NOMO-1 (cell line): ENCODE data around the gene EEF1AKMT3.

Experiments
- DNase-seq, 2 experiments: peaks; one replicate each; lab custom pipeline; 2025; ENCODE audit not compliant: unreplicated experiment in 2 of 2; lab: John Stamatoyannopoulos, UW

Gene EEF1AKMT3

DNA sequence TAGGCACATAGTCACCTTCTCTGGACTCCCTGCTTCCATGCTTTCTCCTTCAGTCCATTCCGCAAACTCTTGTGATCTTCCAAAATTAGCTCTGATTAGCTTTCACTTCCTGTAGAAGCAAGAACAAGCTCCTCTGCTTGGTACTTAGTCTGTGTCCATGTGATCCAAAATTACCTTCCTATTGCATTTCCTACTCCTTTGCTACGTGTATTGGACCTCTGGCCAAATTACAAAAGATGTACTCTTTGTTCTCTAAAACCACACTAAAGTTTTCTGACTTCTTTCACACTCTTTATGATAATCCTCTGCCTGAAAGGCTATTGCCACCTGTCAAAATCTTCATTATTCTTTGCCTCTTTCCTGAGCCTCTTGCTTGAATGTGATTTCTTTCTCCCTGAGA lies 9.4 kb downstream of the EEF1AKMT3 start:
- peak in 1 of 2 experiments; percentile 46 for DNase-seq

DNA sequence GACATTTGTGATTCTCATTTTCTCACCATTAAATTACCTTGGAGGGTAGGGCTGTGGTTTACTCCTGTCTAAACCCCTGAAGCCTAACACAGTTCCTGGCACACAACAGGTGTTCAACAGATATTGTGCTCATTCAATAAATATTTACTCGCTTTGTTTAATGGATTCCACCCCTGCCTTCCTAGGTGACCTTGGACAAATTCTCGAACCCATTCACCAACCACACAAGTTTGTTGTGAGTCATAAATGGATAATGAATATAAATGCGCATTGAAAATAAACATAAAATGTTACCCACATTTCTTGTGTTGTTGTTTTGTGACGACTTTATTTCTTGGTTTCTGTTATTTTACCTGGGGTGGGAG lies 9.8 kb downstream of the EEF1AKMT3 start:
- no peak for DNase-seq

DNA sequence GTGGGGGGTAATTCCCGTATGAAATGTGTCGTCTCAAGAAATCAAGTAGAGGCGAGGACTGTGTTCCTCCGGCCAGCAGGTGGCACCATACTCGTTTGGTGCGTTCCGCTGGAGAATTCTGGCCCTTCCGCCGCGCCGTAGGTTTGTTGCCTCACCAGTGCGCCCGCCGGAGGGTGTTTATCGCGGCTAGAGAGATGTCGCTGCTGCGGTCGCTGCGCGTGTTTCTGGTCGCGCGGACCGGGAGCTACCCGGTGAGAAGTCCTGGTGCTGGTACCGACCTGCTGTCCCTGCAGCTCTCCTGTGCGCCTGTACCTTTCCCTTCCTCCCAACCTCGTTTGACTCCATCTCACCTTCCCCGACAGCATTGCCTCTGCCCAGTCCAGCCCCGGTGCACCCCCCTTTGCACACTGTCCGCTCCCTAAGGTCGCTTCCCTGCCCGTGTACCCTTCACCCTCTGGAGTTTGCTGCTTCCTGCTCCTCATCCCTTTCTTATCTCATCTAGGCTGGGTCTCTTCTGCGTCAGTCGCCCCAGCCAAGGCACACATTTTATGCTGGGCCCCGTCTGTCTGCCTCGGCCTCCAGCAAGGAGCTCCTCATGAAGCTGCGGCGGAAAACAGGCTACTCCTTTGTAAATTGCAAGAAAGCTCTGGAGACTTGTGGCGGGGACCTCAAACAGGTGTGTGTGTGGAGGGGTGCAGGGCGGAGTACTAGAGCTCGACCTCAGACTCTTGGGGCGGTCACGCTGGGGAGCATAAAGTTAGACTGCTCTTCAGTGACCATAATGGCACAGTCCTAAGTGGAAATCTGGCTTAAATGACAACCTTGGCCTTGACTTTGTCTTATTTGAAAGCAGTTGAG lies 10.4 kb downstream of the EEF1AKMT3 start, which contains the start of gene TSFM:
Gene TSFM (plus strand): TSS at position 180 of the 858 bp plus-strand sequence. CDS start 15 bp downstream, at position 195.
- peak; percentile 90 to 93 for DNase-seq

DNA sequence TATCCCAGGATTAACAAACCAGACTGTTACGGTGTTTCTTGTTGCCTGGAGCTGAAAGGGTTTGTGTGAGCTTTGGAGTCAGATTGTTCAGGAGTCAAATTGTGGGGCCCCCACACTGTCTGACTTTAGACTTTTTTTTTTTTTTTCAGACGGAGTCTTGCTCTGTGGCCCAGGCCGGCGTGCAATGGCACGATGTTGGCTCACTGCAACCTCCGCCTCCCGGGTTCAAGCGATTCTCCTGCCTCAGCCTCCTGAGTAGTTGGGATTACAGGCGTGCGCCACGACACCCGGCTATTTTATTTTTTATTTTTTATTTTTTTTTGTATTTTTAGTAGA lies 11.0 kb downstream of the EEF1AKMT3 start:
- no peak for DNase-seq

DNA sequence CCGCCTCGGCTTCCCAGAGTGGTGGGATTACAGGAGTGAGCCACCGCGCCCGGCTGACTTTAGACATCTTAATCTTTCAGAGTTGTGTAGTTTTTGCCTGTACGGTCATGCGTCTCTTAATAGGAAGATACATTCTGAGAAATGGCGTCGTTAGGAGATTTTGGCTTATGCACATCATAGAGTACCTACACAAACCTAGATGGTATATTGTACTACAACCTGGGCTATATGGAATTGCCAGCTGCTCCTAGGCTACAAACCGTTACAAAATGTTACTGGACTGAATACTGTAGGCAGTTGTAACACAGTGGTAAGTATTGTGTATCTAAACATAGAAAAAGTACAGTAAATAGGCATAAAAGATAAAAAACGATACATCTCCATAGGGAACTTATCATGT lies 11.4 kb downstream of the EEF1AKMT3 start:
- DNase-seq, result no peak

DNA sequence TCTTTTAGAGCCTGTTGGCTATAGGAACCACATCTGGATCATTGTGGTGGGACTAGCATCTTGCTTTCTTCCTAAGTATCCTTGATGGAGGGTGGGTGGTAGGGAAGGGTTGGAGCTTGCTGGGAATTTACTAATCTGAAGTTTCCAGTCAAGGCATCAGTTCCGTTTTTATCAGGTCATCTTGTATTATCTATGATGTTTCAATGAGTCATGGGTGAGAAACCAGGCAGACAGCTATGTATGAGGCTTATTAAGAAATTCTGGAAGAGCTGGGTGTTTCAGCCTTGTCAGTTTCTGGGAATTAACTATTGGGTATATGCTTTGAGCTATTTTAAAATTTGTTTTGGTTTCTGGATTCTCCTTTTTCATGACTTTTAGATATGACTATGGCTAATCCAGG lies 21.5 kb downstream of the EEF1AKMT3 start:
- DNase-seq, result no peak

DNA sequence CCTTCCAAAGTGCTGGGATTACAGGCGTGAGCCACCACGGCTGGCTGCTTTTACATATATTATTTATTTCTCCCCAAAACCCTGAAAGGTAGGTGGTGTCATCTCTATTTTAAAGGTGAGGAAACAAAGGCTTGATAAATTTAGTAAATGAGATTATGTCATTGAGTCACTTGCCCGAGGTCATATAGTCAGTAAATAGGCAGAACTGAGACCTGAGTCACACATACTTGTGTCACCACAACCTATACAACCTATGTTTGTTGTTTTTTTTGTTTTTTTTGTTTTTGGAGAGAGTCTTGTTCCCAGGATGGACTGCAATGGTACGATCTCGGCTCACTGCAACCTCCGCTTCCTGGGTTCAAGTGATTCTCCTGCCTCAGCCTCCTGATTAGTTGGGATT lies 22.9 kb downstream of the EEF1AKMT3 start:
- no peak for DNase-seq

DNA sequence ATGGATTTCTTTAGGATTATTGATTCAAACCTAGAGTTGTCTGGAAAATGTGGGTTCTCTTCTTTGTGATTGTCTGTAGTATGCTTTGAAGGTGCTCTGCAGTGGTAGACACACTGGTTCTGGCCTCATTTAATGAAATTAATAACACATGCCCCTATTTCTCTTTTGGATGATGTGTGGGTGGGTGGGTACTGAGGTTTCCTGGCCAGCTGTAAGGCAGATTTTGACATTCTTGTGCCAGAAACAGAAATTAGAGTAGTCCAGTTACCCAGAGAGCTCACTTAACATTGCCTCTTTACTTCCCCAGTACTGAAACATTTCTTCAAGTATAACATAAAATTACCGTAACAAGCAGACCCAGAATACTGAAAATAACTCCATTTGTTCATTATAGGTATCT lies 24.6 kb downstream of the EEF1AKMT3 start:
- no peak for DNase-seq

DNA sequence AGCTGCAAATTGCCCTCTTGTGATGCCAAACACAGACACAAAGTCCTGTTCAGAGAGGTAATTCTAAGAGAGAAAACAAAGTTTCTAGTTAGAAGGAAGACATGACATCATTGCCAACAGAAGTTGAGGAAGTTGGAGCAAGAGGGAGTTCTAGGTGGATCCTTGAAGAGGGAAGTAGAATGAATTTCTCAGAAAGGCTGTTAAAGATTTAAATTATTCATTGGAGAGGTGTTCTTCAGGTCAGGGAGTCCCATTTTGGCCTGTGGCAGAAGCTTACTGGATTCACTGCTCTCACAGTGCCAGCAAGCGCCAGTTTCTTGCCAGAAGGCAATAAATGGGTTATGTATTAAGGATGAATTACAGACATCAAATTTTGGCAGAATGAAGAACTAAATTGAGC lies 25.5 kb downstream of the EEF1AKMT3 start:
- peak in 1 of 2 experiments; percentile 42 for DNase-seq

DNA sequence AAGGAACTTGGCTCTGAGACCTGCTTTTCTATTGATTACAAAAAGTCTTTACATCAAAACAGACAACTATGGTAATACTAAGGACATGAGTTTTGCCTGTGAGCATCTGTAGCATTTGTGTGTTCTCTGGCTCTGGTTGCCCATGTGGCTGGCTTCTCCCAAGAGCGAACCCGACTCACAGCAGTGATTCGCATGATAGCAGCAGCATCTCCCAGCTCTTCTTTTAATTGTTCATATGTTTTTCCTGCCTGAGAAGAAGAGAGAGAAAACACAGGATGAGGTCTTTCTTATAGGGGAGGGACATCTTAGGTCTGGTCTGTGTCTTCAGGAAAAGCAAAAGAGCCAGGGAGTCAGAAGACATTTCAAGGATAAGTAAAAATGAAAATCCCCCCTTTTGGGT lies 28.6 kb downstream of the EEF1AKMT3 start:
- DNase-seq, result no peak

DNA sequence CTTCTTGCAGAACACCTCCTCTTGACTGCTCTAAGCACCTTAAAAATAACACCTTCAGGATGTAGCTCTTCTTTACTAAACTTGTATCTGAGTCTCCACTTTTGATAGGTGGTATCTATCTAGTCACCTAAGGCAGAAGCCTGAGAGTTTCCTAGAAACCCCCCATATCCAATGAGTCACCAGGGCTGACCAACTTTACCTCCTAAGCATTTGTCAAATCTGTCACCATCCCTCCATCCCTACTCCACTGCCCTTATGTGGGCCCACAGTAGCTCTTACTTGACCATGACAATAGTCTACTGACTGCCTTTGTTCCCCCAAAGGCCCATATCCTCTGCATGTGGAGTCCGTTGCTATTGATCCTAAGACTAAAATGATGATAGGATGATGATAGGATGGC lies 30.2 kb downstream of the EEF1AKMT3 start:
- no peak for DNase-seq

DNA sequence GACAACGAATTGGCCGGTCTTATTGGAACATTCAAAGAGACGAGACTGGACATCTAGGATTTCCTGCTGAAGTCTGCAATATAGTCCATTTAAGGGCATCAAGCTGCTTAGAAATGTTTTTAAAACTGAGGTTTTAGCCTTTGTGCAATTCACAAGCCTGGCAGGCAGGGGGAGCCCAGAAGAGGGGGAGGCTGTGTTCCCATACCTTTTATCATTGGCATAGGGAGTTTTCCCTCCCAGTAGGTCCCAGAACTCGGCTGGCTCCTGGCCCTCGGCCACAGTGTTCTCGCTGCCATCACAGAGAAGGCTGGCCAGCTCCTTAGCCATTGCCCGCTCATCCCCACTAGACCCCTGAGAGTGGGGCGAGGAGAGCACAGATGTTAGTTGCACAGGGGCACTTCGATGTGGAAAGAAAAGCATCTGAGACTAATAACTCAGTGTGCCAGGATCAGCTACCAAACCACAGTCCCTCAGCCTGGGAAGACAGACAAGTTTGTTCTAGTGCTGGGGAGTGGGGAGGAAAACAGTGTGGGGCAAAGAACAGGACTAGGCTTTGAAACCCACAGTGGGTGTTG lies 31.0 kb downstream of the EEF1AKMT3 start:
- DNase-seq, result peak in 1 of 2 experiments; percentile 2

DNA sequence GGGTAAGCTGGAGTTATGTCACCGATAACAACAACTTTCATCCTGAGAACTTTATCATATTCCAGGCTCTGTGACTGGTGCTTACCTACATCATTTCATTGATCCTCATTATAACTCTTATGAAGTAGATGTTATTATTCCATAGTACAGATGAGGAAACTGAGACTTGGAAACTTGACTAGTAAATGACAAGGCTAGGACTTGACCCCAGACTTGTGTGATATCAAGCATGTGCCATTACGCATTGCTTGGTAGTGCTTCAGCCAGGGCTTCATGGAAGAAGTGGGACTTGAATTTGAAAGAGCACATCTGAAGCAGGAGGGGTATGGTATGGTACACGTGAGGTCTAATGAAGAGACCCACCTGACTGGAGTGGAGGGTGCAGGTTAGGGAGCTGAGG lies 34.3 kb downstream of the EEF1AKMT3 start:
- DNase-seq, result no peak

DNA sequence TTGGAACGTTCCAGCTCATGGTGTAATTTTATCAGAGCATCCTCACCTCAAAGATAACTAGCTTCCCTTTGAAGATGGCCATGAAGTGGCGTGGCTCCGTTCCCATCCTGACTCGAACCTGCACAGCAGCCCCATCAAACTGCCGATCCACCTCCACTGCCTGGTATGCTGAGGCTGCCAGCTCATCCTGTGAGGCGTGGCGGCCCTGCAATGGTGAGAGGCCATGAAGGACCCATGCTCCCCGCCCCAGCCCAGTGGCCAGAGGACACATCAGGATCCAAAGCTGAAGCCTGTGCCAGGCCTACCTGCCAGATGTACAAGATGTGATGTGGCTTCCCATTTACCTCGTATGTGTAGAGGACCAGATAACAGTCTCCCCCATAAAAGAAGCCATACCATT lies 34.9 kb downstream of the EEF1AKMT3 start:
- DNase-seq, result no peak

DNA sequence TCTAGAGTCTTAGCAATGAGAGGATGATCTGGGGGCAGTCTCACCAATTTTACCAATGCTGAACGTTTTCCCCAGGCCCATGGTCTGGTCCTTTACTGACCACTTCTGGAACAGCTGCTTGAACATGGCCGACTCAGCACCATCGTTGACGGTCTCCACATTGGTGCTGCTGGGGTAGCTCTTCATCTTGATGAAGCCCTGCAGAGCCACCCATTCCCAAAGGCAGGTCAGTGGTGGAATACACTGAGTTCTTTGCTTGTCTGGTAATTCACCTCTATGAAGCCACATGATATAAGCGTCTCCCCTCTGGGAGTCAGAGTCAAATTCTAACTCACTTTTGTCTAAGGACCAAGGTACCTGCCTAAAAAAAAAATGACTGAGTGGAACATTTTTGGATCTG lies 35.9 kb downstream of the EEF1AKMT3 start:
- no peak for DNase-seq

DNA sequence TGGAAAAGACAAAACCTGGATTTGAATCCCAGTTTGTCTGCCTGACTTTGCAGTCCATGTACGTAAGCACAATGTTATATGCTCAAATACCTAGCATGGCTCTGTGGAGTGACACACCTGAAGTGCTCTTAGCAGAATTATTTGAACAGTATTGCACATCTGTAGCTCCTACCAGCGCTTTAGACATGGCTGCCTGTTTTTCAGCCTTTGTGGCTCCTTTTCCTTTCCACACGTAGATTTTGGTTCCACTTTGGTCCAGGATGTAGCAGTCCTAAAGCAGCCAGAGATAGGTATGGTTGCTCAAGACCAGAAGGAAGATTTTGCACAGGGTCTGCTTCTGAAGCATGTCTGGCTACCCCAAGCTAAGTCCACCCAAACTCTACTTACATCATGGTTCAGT lies 37.0 kb downstream of the EEF1AKMT3 start:
- no peak for DNase-seq

DNA sequence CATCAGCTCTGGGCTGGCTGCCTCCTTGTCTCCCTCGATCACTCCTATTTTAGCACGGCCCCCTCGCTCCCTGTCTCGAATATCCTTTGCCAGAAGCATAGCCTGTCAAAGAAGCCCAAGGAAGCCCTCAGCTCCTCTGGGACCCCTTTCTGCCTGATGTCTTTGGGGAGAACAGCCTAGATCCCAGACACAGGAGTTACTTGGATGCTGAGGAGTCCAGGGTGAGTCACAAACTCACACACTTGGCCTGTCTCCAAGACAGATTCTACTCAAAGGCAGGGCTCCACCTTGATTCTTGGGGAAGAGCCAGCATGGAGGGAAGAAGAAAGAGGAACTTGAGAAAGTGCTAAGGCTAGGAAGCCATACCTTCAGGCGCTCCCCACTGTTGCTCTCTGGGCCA lies 38.0 kb downstream of the EEF1AKMT3 start:
- no peak for DNase-seq

DNA sequence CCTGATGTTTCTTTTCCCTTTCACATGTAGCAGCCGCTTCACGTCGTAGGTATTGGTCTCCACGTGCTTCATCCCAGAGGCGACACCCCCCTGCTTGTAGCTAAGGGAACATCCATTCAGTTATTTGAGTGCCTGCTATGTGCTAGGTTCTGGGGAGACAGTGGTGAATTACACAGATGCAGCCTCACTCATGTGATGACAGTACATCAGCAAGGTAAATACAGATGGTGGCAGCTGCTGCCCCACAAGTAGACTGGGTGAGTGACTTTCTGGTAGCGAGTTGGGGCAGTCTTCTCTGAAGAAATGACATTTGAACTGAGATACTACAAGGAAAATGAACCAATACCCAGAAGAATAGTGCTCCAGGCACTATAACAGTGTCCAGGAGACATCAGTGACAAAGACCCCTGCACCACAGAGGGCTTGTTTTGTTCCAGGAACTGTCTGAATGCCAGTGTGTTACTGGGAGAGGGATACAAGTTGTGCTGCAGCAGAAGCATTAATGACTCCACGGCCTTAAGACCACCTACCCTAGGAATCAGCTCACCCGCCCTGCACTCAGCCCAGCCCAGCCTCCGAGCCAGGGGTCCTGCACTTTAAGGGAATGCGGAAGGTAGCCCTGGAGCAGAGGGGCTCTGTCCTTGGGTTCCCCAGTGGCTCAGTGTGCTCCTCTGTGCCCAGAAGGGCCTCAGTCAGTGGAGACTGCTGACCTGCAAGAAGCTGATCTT lies 38.8 kb downstream of the EEF1AKMT3 start:
- no peak for DNase-seq

DNA sequence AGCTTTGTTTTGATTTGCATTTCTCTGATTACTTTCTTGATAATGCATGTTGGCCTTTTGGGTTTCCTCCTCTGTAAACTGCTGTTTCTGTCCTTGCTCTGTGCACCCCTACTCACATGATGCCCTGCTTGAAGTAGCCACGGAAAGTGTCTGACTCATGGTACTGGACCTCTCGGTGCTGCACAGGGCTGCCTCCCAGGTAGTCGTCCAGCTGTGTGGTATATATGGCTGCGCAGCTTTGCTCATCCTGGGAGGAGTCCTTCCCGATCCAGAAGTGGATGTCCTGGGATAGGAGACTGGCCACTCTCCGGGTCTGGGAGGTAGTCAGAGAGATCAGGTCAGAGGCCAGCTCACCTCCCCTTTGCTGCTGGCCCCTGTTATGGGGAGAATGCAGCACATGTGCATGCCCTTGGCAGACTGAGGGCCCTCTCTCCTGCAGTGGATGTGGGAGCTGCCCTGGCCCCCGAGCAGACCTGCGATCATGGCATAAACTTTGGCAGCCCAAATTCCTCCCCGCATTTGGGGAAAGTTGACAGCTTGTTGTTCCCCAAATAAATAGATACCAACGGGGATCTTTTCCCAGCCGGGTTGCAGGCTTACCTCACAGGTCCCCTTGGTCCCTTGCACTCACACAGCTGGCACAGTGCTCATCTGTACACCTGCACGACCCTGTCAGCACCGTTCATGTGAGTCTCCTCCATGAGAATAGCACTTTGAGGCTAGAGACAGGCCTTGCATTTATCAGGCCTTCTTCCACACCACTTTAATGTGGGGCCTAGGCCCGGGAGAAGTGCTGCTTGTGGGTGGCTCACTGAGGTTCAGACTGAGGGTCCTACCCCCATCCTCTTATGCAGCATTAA lies 40.9 kb downstream of the EEF1AKMT3 start:
- DNase-seq, result no peak

DNA sequence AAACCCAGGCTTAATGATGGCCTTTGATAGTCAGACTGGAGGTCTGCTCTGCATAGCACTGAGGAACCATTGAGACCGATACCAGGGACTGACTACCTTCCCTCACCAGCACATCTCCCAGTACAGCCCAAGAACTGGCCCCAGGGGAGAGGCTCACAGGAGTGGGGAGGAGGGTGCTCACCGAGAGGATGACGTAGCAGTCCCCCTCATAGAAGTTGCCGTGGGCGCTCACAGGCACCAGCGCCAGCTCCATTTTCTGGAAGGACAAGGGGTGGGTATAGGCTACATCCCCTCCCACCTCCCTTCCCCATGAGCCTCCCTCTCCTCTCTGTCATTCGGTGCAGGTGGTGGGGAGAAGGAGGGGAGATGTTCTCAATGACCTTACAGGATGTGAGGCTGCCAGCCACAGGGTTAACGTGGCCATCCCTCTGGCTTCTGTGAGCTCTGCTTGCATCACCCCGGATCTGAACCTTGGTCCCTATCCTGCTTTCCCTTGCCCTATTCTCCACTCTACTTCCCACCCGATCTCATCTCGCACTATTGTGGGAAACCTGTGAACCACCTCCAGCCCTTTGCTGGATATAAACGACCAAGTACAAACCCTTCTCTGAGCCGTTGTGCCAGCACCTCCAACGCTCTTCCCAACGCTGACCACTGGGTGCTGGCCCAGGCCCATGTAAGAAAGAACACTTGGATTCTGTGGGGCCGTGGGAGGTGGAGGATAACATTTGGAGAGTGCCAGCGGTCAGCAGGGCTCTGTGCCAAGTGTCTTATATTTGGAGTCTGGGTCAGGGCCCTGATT lies 41.8 kb downstream of the EEF1AKMT3 start:
- DNase-seq, result no peak
